ENCODE results near the gene CHCT1.

CHCT1 gene

DNA sequence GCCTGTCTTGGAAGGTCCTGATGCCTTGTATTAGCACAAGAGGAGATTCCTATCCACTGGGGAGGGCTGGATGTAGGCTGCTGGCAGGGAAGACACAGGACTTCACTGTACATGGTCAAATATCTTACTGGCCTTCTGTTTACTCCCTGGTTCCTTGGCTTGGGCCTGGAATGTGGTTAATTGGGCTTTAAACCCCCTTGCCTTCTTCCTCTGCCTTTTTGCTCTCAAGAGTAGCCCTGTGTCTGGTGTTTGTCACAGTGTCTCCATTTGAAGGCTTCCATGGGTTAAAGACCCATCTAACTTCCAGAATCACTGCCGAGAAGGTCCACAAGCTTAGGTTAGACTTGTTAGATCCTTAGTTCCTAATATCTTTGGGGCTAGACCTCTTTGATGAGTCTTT lies 7.1 kb upstream of the CHCT1 start:
- TF ChIP-seq, protein P1, sequence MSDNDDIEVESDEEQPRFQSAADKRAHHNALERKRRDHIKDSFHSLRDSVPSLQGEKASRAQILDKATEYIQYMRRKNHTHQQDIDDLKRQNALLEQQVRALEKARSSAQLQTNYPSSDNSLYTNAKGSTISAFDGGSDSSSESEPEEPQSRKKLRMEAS (IDR thresholded peaks at IDR 0.05), result no peak
- TF ChIP-seq RAD21 (IDR thresholded peaks at IDR 0.05; ENCODE audit: low read depth), result no peak
- no peak for TF ChIP-seq YY1 (IDR thresholded peaks at IDR 0.05; ENCODE audit: low read depth)
- no peak for TF ChIP-seq EP300 (IDR thresholded peaks at IDR 0.05; ENCODE audit: borderline replicate concordance)
- TF ChIP-seq, protein P2, sequence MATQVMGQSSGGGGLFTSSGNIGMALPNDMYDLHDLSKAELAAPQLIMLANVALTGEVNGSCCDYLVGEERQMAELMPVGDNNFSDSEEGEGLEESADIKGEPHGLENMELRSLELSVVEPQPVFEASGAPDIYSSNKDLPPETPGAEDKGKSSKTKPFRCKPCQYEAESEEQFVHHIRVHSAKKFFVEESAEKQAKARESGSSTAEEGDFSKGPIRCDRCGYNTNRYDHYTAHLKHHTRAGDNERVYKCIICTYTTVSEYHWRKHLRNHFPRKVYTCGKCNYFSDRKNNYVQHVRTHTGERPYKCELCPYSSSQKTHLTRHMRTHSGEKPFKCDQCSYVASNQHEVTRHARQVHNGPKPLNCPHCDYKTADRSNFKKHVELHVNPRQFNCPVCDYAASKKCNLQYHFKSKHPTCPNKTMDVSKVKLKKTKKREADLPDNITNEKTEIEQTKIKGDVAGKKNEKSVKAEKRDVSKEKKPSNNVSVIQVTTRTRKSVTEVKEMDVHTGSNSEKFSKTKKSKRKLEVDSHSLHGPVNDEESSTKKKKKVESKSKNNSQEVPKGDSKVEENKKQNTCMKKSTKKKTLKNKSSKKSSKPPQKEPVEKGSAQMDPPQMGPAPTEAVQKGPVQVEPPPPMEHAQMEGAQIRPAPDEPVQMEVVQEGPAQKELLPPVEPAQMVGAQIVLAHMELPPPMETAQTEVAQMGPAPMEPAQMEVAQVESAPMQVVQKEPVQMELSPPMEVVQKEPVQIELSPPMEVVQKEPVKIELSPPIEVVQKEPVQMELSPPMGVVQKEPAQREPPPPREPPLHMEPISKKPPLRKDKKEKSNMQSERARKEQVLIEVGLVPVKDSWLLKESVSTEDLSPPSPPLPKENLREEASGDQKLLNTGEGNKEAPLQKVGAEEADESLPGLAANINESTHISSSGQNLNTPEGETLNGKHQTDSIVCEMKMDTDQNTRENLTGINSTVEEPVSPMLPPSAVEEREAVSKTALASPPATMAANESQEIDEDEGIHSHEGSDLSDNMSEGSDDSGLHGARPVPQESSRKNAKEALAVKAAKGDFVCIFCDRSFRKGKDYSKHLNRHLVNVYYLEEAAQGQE (IDR thresholded peaks at IDR 0.05; ENCODE audit: low read depth), result no peak
- no peak for TF ChIP-seq CREB1 (IDR thresholded peaks at IDR 0.05; ENCODE audit: low read depth)

DNA sequence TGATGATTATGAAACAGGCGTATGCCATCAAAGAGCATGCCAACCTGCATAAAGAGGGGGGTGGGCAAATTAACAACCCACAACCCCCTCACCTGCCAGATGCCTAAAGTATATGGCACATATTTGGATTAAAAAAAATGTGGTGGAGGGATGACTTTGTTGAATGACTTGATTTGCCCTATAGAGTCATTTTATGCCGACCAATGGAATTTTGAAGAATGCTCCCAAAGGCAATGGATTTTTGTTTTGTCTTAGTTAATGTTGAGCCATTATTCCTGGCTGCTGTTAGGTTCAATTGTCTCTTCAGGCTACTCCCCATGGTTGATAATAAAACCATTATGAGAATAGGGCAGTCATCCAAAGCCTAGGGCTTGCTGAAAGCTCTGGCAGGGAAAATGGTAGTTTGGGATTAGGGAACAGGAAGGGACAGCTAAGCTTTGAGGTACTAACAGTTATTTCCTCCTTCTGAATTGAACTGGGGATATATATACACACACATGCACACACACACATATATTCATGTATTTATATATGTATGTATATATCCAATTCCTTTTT lies 5.8 kb upstream of the CHCT1 start:
- TF ChIP-seq CEBPB (IDR thresholded peaks at IDR 0.05), result no peak
- TF ChIP-seq, protein P3, sequence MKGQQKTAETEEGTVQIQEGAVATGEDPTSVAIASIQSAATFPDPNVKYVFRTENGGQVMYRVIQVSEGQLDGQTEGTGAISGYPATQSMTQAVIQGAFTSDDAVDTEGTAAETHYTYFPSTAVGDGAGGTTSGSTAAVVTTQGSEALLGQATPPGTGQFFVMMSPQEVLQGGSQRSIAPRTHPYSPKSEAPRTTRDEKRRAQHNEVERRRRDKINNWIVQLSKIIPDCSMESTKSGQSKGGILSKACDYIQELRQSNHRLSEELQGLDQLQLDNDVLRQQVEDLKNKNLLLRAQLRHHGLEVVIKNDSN (IDR thresholded peaks at IDR 0.05), result no peak
- TF ChIP-seq TEAD4 (IDR thresholded peaks at IDR 0.05), result no peak
- TF ChIP-seq YY1 (IDR thresholded peaks at IDR 0.05; ENCODE audit: low read depth), result no peak
- TF ChIP-seq NFIC (IDR thresholded peaks at IDR 0.05), result no peak
- TF ChIP-seq EP300 (IDR thresholded peaks at IDR 0.05; ENCODE audit: borderline replicate concordance), result no peak
- TF ChIP-seq RAD21 (IDR thresholded peaks at IDR 0.05; ENCODE audit: low read depth), result no peak
- TF ChIP-seq CREB1 (IDR thresholded peaks at IDR 0.05; ENCODE audit: low read depth), result no peak
- TF ChIP-seq, protein P1 (IDR thresholded peaks at IDR 0.05), result no peak
- TF ChIP-seq TAF1 (IDR thresholded peaks at IDR 0.05; ENCODE audit: low read depth), result no peak
- TF ChIP-seq FOXM1 (IDR thresholded peaks at IDR 0.05; ENCODE audit: borderline replicate concordance, low read depth), result no peak
- no peak for TF ChIP-seq TCF12 (IDR thresholded peaks at IDR 0.05; ENCODE audit: low read depth)
- TF ChIP-seq, protein P2 (IDR thresholded peaks at IDR 0.05; ENCODE audit: low read depth), result no peak
- TF ChIP-seq EGR1 (IDR thresholded peaks at IDR 0.05), result no peak
- TF ChIP-seq ZBTB7A (IDR thresholded peaks at IDR 0.05; ENCODE audit: low read depth), result no peak

DNA sequence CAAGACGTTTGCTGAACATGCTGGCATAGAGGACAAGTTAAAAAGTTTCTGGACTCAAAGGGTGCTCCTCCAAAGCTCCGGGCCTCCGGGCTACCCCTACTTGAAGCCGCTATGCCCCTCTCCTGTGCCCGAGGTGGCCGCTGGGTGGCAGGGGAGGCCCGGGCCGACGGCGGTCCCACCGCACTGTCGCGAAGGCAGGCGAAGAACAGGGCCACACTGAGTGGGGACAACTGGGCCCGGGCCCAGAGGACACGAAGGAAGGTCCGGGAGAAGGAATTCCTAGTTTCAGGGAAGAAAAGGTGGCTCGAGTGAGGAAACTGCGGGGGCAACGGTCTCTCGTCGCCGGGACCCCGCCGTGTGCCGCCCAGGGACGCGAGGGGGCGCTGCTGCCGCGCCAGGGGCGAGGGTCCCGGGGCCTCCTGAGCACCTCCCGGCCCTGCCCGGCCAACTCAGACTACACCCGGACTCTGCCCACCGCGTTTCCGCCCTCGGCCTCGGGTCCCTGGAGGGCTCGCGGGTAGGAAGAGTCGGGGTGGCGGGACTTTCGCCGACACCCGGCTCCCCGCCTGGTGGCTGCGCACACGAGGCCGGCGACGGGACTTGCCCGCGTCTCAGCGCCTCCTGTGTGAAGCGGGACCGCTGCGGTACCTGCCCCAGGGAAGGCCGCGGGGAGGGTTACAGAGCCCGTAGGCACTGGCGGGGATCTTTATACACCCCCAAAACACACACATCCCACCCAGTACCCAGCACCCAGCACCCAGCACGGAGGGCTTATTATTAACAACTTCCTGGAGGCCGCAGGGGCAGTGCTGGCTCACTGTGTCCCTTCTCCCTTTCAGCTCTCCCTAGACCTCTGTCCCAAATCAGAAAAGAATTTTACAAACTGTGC lies 772 bp upstream of the CHCT1 start:
- no peak for TF ChIP-seq EGR1 (IDR thresholded peaks at IDR 0.05)
- TF ChIP-seq, protein P1 (IDR thresholded peaks at IDR 0.05), result no peak
- no peak for TF ChIP-seq NFIC (IDR thresholded peaks at IDR 0.05)
- TF ChIP-seq CEBPB (IDR thresholded peaks at IDR 0.05), result no peak
- TF ChIP-seq EP300 (IDR thresholded peaks at IDR 0.05; ENCODE audit: borderline replicate concordance), result no peak
- no peak for TF ChIP-seq YY1 (IDR thresholded peaks at IDR 0.05; ENCODE audit: low read depth)
- TF ChIP-seq TCF12 (IDR thresholded peaks at IDR 0.05; ENCODE audit: low read depth), result no peak
- TF ChIP-seq CREB1 (IDR thresholded peaks at IDR 0.05; ENCODE audit: low read depth), result no peak
- TF ChIP-seq, protein P2 (IDR thresholded peaks at IDR 0.05; ENCODE audit: low read depth), result no peak
- no peak for TF ChIP-seq FOXM1 (IDR thresholded peaks at IDR 0.05; ENCODE audit: borderline replicate concordance, low read depth)
- no peak for TF ChIP-seq TEAD4 (IDR thresholded peaks at IDR 0.05)
- no peak for TF ChIP-seq ZBTB7A (IDR thresholded peaks at IDR 0.05; ENCODE audit: low read depth)
- no peak for TF ChIP-seq RAD21 (IDR thresholded peaks at IDR 0.05; ENCODE audit: low read depth)
- TF ChIP-seq TAF1 (IDR thresholded peaks at IDR 0.05; ENCODE audit: low read depth), result no peak
- TF ChIP-seq, protein P3 (IDR thresholded peaks at IDR 0.05), result no peak
